Skeletal muscle cell (primary cell): ENCODE results near the gene DRAM1.
"Not testable (repeated sequence)": the region's sequence is repeated elsewhere in the genome, so short reads cannot be mapped to it uniquely, and the experiment has no call there.

Experiments
- DNase-seq: peaks from one replicate; pipeline ENCODE4 v3.0.0-alpha.2; 2010; ENCODE audit warnings: low read depth
- H3K4me3 ChIP-seq: 2 replicates; pipeline ENCODE4 v1.5.1; 2011; ENCODE audit warnings: low read depth, mild to moderate bottlenecking, control low read depth, low read length, moderate library complexity

The DRAM1 gene

GRCh38 chr12:101891462-101891971, 14.1 kb downstream of the DRAM1 start:
- DNase-seq, result peak; percentile 29
- no peak overlapping the region for H3K4me3 ChIP-seq

- no peak for DNase-seq
- no peak overlapping the region for H3K4me3 ChIP-seq
These were observed 15.4 kb downstream of the DRAM1 start for GRCh38 chr12:101892794-101893193.

- DNase-seq, result no peak
- no peak overlapping the region for H3K4me3 ChIP-seq
These were observed 24.4 kb downstream of the DRAM1 start for GRCh38 chr12:101901777-101902176.

GRCh38 chr12:101902641-101903040, 25.3 kb downstream of the DRAM1 start:
- DNase-seq, result no peak
- H3K4me3 ChIP-seq, result no peak overlapping the region

GRCh38 chr12:101906226-101906625, 28.8 kb downstream of the DRAM1 start:
- DNase-seq, result no peak
- H3K4me3 ChIP-seq, result no peak overlapping the region

GRCh38 chr12:101908395-101908794, 31.0 kb downstream of the DRAM1 start:
- no peak for DNase-seq
- H3K4me3 ChIP-seq, result no peak overlapping the region

- no peak for DNase-seq
- no peak overlapping the region for H3K4me3 ChIP-seq
These were observed 32.3 kb downstream of the DRAM1 start for GRCh38 chr12:101909646-101910045.

GRCh38 chr12:101915841-101916240, 38.5 kb downstream of the DRAM1 start:
- no peak for DNase-seq
- H3K4me3 ChIP-seq, result no peak overlapping the region

- DNase-seq, H3K4me3 ChIP-seq: not testable (repeated sequence)
These were observed 41.4 kb downstream of the DRAM1 start for GRCh38 chr12:101918805-101919204.

- no peak overlapping the region for H3K4me3 ChIP-seq
- no peak for DNase-seq
These were observed 42.1 kb downstream of the DRAM1 start for GRCh38 chr12:101919447-101919846.

GRCh38 chr12:101920906-101921305, 43.5 kb downstream of the DRAM1 start:
- no peak overlapping the region for H3K4me3 ChIP-seq
- DNase-seq, result no peak

GRCh38 chr12:101923045-101923718, 45.8 kb downstream of the DRAM1 start:
- H3K4me3 ChIP-seq, result no peak overlapping the region
- DNase-seq, result no peak

GRCh38 chr12:101924618-101925017, 47.2 kb downstream of the DRAM1 start:
- DNase-seq, result no peak
- no peak overlapping the region for H3K4me3 ChIP-seq

- no peak overlapping the region for H3K4me3 ChIP-seq
- DNase-seq, result peak; percentile 94
These were observed 48.0 kb downstream of the DRAM1 start for GRCh38 chr12:101925361-101925760.

- H3K4me3 ChIP-seq, result no peak overlapping the region
- DNase-seq, result no peak
These were observed 48.6 kb downstream of the DRAM1 start for GRCh38 chr12:101925935-101926334.

- H3K4me3 ChIP-seq, result no peak overlapping the region
- peak; percentile 8 for DNase-seq
These were observed 49.7 kb downstream of the DRAM1 start for GRCh38 chr12:101927036-101927435.

GRCh38 chr12:101927999-101928398, 50.6 kb downstream of the DRAM1 start:
- H3K4me3 ChIP-seq, result no peak overlapping the region
- no peak for DNase-seq

- DNase-seq, result no peak
- H3K4me3 ChIP-seq, result no peak overlapping the region
These were observed 51.2 kb downstream of the DRAM1 start for GRCh38 chr12:101928556-101928955.

GRCh38 chr12:101929365-101930041, 52.1 kb downstream of the DRAM1 start:
- no peak overlapping the region for H3K4me3 ChIP-seq
- DNase-seq, result no peak

- DNase-seq, result no peak
- no peak overlapping the region for H3K4me3 ChIP-seq
These were observed 54.3 kb downstream of the DRAM1 start for GRCh38 chr12:101931498-101932326.
